Mucosa of descending colon (tissue), 3 donors: ENCODE measurements around the gene SOX2. TPM values are rescaled to one million over a fixed set of nuclear protein-coding genes. Genes with fewer than 3 reads are reported as not detected.
A peak's percentile ranks its signal among the peaks of the same experiment; 100 is the strongest.

Experiments
- ATAC-seq: fragments of 200-7000 bp; cut with Tn5 transposase; one replicate; pipeline ENCODE4 v1.9.1; 2020; ENCODE audit warnings: mild to moderate bottlenecking, moderate library complexity
- DNase-seq, 3 donors: peaks; one replicate each; pipeline ENCODE4 v3.0.0-alpha.2; 2020
- H3K36me3 ChIP-seq: fragments of 200-600 bp; one replicate; pipeline ENCODE4 v1.8.0; 2021; ENCODE audit warnings: low read depth, mild to moderate bottlenecking
- H3K4me1 ChIP-seq: fragments of 200-600 bp; one replicate; pipeline ENCODE4 v1.8.0; 2021; ENCODE audit warnings: low read depth, mild to moderate bottlenecking
- H3K4me3 ChIP-seq: fragments of 200-600 bp; one replicate; pipeline ENCODE4 v1.8.0; 2021; ENCODE audit warnings: mild to moderate bottlenecking
- H3K9me3 ChIP-seq: fragments of 200-600 bp; one replicate; pipeline ENCODE4 v1.8.0; 2021; ENCODE audit warnings: mild to moderate bottlenecking
- CTCF ChIP-seq: fragments of 200-600 bp; IDR thresholded peaks from one replicate; pipeline ENCODE4 v1.8.0; 2022; ENCODE audit warnings: antibody characterized with exemption, mild to moderate bottlenecking
- intact Hi-C, 2 donors: fragments of 100-400 bp; cut with DNase I in 1 of 2; cut with micrococcal nuclease in 1 of 2; formaldehyde crosslinking; loops; one replicate each; pipeline versions ENCODE4 v1.11.0 to v1.11.1; 2022; cut with DNase I, micrococcal nuclease
- total RNA-seq, 3 donors: library from RNA; stranded (reverse); fragmentation: NEBNext Ultra II Directional in 2 of 3; extraction: Animal tissue kit (Norgen Biotek cat#: 25700) in 2 of 3; gene quantifications; one replicate each; pipeline versions ENCODE4 v1.2.1 to v1.2.4, GENCODE V29; 2021 to 2023
- donor health status: DM: no; HTN: no; CAD: no; lungs with moderate emphysema.
- donor health status: DM: no; HTN: no; CAD: no.
- donor health status: DM: no; HTN: yes; CAD: no.

The SOX2 gene
- total RNA-seq, 3 donors from 2014 or later, result 0.19 to 5.7 TPM; not detected in 1

- no peak for TF ChIP-seq CTCF
- no peak overlapping the region for H3K4me3 ChIP-seq
- H3K36me3 ChIP-seq, result no peaks in the 10 kb centered on the region
- ATAC-seq (no peak), DNase-seq (peak in 1 of 3 donors; percentile 30)
- no peaks in the 10 kb centered on the region for H3K9me3 ChIP-seq
- peaks cover 15% of the 10 kb centered on the region for H3K4me1 ChIP-seq
- intact Hi-C loops, result no loop called here
These were observed 15.8 kb upstream of the SOX2 start for GRCh38 chr3:181695661-181696491.

- Histone ChIP-seq H3K36me3 (no peaks in the 10 kb centered on the region), H3K4me1 (peaks cover 15% of the 10 kb centered on the region), H3K9me3 (no peaks in the 10 kb centered on the region), H3K4me3 (no peak overlapping the region)
- intact Hi-C loops, result no loop called here
- no peak for ATAC-seq
- TF ChIP-seq CTCF, result no peak
- no peak for DNase-seq
These were observed 15.0 kb upstream of the SOX2 start for GRCh38 chr3:181696626-181697230.

- no peaks in the 10 kb centered on the region for H3K9me3 ChIP-seq
- ATAC-seq (no peak), DNase-seq (no peak)
- H3K4me3 ChIP-seq, result no peak overlapping the region
- H3K4me1 ChIP-seq, result peaks cover 15% of the 10 kb centered on the region
- H3K36me3 ChIP-seq, result no peaks in the 10 kb centered on the region
- TF ChIP-seq CTCF, result no peak
- intact Hi-C loops, result no loop called here
These were observed 13.3 kb upstream of the SOX2 start for GRCh38 chr3:181698263-181698954.

GRCh38 chr3:181699171-181699903, 12.4 kb upstream of the SOX2 start:
- intact Hi-C loops, result no loop called here
- no peaks in the 10 kb centered on the region for H3K9me3 ChIP-seq
- no peaks in the 10 kb centered on the region for H3K36me3 ChIP-seq
- no peak overlapping the region for H3K4me3 ChIP-seq
- no peak for TF ChIP-seq CTCF
- no peak for ATAC-seq
- DNase-seq, result no peak
- H3K4me1 ChIP-seq, result peaks cover 19% of the 10 kb centered on the region
